HepG2 (cell line): ENCODE data around the gene FOSB. TPM values are rescaled to one million over a fixed set of nuclear protein-coding genes. Genes with fewer than 3 reads are reported as not detected.

Experiments used
- BCL6 ChIP-seq: IDR thresholded peaks from 2 replicates; pipeline ENCODE4 v1.6.1; 2016; ENCODE audit warnings: missing genetic modification reagents, missing compliant biosample characterization
- CEBPB ChIP-seq: IDR thresholded peaks from 2 replicates; pipeline ENCODE4 v1.6.1; 2011; ENCODE audit warnings: low read depth, low read length, improper control_type of control experiment, borderline replicate concordance
- FOXK2 ChIP-seq: fragments of 450-650 bp; IDR thresholded peaks from 2 replicates; pipeline ENCODE4 v1.6.1; 2016
- HHEX ChIP-seq: IDR thresholded peaks from 2 replicates; pipeline ENCODE4 v1.6.1; 2016; ENCODE audit warnings: control low read depth
- JUNB ChIP-seq: sonication (generic); formaldehyde crosslinking; IDR thresholded peaks from 2 replicates; pipeline ENCODE4 v1.8.0; 2022; ENCODE audit warnings: missing genetic modification reagents, mild to moderate bottlenecking, borderline replicate concordance
- KLF16 ChIP-seq, 2 experiments: sonication (generic) in 1 of 2; formaldehyde crosslinking in 1 of 2; IDR thresholded peaks; 2 replicates each; pipeline versions ENCODE4 v1.6.1 to v1.8.0; 2016 to 2023; ENCODE audit warnings: missing genetic modification reagents in 2 of 2, missing compliant biosample characterization in 1 of 2
- MTF1 ChIP-seq: sonication (generic); formaldehyde crosslinking; IDR thresholded peaks from 2 replicates; pipeline ENCODE4 v1.5.0; 2020; ENCODE audit warnings: missing genetic modification reagents
- NR2F6 ChIP-seq, 2 experiments: IDR thresholded peaks; 2 replicates each; pipeline ENCODE4 v1.6.1; 2016; ENCODE audit warnings: antibody characterized with exemption in 1 of 2, mild to moderate bottlenecking in 1 of 2
- ONECUT2 ChIP-seq: sonication (generic); formaldehyde crosslinking; IDR thresholded peaks from 2 replicates; pipeline ENCODE4 v1.4.0; 2020; ENCODE audit warnings: missing genetic modification reagents
- PCBP1 ChIP-seq: fragments of 200-400 bp; formaldehyde crosslinking; IDR thresholded peaks from 2 replicates; pipeline ENCODE4 v1.6.1; 2017; ENCODE audit warnings: mild to moderate bottlenecking, low read depth, low read length, borderline replicate concordance
- REL ChIP-seq: sonication (generic); formaldehyde crosslinking; conservative IDR thresholded peaks from 2 replicates; pipeline ENCODE4 v1.8.0; 2022; ENCODE audit warnings: mild to moderate bottlenecking, missing genetic modification reagents, moderate library complexity
- SKI ChIP-seq: fragments of 450-650 bp; IDR thresholded peaks from one replicate; pipeline ENCODE4 v1.6.1; 2018; ENCODE audit warnings: mild to moderate bottlenecking; ENCODE audit not compliant: partially characterized antibody
- YEATS4 ChIP-seq: sonication (generic); formaldehyde crosslinking; IDR thresholded peaks from 2 replicates; pipeline ENCODE4 v1.4.0; 2020; ENCODE audit warnings: missing genetic modification reagents, borderline replicate concordance
- ZBTB3 ChIP-seq: sonication (generic); formaldehyde crosslinking; IDR thresholded peaks from 2 replicates; pipeline ENCODE4 v1.4.0; 2020; ENCODE audit warnings: low read depth, mild to moderate bottlenecking, moderate library complexity, missing genetic modification reagents, borderline replicate concordance
- ZKSCAN1 ChIP-seq: fragments of 150-350 bp; IDR thresholded peaks from 2 replicates; pipeline ENCODE4 v1.6.1; 2014; ENCODE audit warnings: low read length
- ZNF629 ChIP-seq: sonication (generic); formaldehyde crosslinking; conservative IDR thresholded peaks from 2 replicates; pipeline ENCODE4 v1.5.0; 2020; ENCODE audit warnings: missing genetic modification reagents
- polyA plus RNA-seq, 8 experiments: library from polyadenylated mRNA; depleted of rRNA in 3 of 8; stranded (reverse) in 7 of 8; unstranded in 1 of 8; fragments of >200 nt; fragmentation: Illumina TruSeq in 4 of 8; extraction: Trizol in 4 of 8; gene quantifications; 2 replicates each; pipeline versions ENCODE4 v1.2.1 to v1.2.3, GENCODE V29; 2011 to 2016; ENCODE audit warnings: low read depth in 4 of 8, missing spikeins in 1 of 8, mixed read lengths in 1 of 8; ENCODE audit not compliant: insufficient read depth in 1 of 8
- total RNA-seq, 5 experiments: library from RNA; depleted of rRNA; stranded (reverse); fragments of >200 nt; fragmentation: Illumina TruSeq; extraction: Trizol; gene quantifications; 2 replicates each; pipeline ENCODE4 v1.2.3, GENCODE V29; 2016; ENCODE audit warnings: low read depth in 1 of 5
- TF ChIP-seq, protein P1 (sequence below): sonication (generic); formaldehyde crosslinking; IDR thresholded peaks from 2 replicates; pipeline ENCODE4 v1.4.0; 2020; ENCODE audit warnings: missing genetic modification reagents
- TF ChIP-seq, protein P2 (sequence below): sonication (generic); formaldehyde crosslinking; IDR thresholded peaks from 2 replicates; pipeline ENCODE4 v1.4.0; 2020; ENCODE audit warnings: missing genetic modification reagents
- TF ChIP-seq, protein P3 (sequence below), 2 experiments: sonication (generic) in 1 of 2; formaldehyde crosslinking in 1 of 2; IDR thresholded peaks; 2 replicates each; pipeline versions ENCODE4 v1.4.0 to v1.6.1; 2018 to 2020; ENCODE audit warnings: missing genetic modification reagents in 2 of 2, borderline replicate concordance in 1 of 2, low read depth in 1 of 2, mild to moderate bottlenecking in 1 of 2, missing biosample characterization in 1 of 2
- TF ChIP-seq, protein P4 (sequence below): sonication (generic); formaldehyde crosslinking; IDR thresholded peaks from 2 replicates; pipeline ENCODE4 v1.5.0; 2020; ENCODE audit warnings: missing genetic modification reagents
- TF ChIP-seq, protein P5 (sequence below): sonication (generic); formaldehyde crosslinking; IDR thresholded peaks from 2 replicates; pipeline ENCODE4 v1.4.0; 2020; ENCODE audit warnings: missing genetic modification reagents; ENCODE audit errors: not compliant biosample characterization

The FOSB gene
- total and polyA plus RNA-seq, 2 of the 13 experiments (the other 11 are each of a cell fraction or from before 2014, with no cell fraction given), result 2.8 to 6.0 TPM

DNA sequence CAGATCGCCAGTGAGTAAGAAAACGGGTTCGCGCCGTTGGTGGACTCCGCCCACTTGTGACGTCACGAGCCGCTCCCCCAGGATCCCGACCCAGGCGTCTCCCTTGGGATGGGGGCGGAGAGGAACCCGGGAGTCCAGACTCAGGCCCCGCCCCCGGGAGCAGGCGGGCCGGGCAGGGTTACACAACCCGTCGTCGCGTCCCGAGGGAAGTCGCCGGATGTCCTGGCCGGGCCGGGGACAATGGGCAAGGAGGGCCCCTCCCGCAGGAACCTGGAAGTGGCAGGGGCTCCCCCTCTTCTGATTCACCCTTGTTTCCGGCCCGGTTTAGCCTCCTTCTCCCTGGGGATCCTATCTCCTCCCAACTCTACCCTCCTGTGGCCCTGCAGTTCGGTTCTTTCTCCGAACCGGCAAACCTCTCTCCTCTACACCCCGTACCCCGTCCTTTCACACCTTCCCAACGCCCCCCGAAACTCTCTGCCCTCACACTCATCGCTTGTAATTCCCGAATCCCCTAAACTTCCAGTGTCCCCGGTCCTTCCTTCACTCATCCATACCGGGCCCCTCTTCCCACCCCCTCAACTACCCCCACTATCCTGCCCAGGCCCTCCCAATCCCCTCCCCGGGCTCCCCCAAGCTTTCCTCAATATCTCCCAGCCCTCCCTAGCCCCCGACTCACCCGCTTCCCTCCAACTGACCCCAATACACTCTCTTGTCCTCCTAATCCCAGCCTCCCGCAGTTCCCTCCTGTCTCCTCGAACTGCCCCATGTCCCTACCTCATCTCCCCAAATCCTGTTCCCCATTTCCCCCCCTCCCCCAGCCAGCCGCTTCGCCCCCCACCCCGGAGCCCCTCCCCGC lies 24.1 kb upstream of the FOSB start (continued):
- TF ChIP-seq ZKSCAN1 (no peak), NR2F6 (IDR thresholded peaks at IDR 0.05) (no peak; the same call in 1 of the 2 replicates), NR2F6 (CRISPR knock-in tag; IDR thresholded peaks at IDR 0.05) (peak; percentile 66; the same call in 1 of the 2 replicates), REL (CRISPR knock-in tag) (0 out of 2 replicates have a peak, but pooled peaks have one; percentile 37), ZBTB3 (no peak), YEATS4 (no peak), CEBPB (peak; percentile 94), PCBP1 (0 out of 2 replicates have a peak, but pooled peaks have one; percentile 38), ONECUT2 (CRISPR knock-in tag) (no peak), MTF1 (CRISPR knock-in tag) (no peak), HHEX (CRISPR knock-in tag) (no peak), FOXK2 (no peak), BCL6 (CRISPR knock-in tag) (peak; percentile 70), ZNF629 (CRISPR knock-in tag) (0 out of 2 replicates have a peak, but pooled peaks have one; percentile 22), KLF16 (CRISPR knock-in tag; IDR thresholded peaks at IDR 0.05) (peak in 1 of 2 experiments; percentile 77; a peak in 2 of 4 replicates), SKI (peak; percentile 90), JUNB (no peak)
- TF ChIP-seq, protein P1, sequence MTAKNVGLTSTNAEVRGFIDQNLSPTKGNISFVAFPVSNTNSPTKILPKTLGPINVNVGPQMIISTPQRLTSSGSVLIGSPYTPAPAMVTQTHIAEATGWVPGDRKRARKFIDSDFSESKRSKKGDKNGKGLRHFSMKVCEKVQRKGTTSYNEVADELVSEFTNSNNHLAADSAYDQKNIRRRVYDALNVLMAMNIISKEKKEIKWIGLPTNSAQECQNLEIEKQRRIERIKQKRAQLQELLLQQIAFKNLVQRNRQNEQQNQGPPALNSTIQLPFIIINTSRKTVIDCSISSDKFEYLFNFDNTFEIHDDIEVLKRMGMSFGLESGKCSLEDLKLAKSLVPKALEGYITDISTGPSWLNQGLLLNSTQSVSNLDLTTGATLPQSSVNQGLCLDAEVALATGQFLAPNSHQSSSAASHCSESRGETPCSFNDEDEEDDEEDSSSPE (CRISPR knock-in tag), result peak; percentile 65; the same call in 1 of the 2 replicates
- TF ChIP-seq, protein P2, sequence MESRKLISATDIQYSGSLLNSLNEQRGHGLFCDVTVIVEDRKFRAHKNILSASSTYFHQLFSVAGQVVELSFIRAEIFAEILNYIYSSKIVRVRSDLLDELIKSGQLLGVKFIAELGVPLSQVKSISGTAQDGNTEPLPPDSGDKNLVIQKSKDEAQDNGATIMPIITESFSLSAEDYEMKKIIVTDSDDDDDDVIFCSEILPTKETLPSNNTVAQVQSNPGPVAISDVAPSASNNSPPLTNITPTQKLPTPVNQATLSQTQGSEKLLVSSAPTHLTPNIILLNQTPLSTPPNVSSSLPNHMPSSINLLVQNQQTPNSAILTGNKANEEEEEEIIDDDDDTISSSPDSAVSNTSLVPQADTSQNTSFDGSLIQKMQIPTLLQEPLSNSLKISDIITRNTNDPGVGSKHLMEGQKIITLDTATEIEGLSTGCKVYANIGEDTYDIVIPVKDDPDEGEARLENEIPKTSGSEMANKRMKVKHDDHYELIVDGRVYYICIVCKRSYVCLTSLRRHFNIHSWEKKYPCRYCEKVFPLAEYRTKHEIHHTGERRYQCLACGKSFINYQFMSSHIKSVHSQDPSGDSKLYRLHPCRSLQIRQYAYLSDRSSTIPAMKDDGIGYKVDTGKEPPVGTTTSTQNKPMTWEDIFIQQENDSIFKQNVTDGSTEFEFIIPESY (CRISPR knock-in tag), result no peak
- TF ChIP-seq, protein P3, sequence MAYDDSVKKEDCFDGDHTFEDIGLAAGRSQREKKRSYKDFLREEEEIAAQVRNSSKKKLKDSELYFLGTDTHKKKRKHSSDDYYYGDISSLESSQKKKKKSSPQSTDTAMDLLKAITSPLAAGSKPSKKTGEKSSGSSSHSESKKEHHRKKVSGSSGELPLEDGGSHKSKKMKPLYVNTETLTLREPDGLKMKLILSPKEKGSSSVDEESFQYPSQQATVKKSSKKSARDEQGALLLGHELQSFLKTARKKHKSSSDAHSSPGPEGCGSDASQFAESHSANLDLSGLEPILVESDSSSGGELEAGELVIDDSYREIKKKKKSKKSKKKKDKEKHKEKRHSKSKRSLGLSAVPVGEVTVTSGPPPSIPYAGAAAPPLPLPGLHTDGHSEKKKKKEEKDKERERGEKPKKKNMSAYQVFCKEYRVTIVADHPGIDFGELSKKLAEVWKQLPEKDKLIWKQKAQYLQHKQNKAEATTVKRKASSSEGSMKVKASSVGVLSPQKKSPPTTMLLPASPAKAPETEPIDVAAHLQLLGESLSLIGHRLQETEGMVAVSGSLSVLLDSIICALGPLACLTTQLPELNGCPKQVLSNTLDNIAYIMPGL (CRISPR knock-in tag; IDR thresholded peaks at IDR 0.05; ENCODE audit: borderline replicate concordance in 1 of 2, low read depth in 1 of 2), result peak in 1 of 2 experiments; percentile 74; a peak in 2 of 4 replicates
- TF ChIP-seq, protein P4, sequence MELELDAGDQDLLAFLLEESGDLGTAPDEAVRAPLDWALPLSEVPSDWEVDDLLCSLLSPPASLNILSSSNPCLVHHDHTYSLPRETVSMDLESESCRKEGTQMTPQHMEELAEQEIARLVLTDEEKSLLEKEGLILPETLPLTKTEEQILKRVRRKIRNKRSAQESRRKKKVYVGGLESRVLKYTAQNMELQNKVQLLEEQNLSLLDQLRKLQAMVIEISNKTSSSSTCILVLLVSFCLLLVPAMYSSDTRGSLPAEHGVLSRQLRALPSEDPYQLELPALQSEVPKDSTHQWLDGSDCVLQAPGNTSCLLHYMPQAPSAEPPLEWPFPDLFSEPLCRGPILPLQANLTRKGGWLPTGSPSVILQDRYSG, result no peak
- TF ChIP-seq, protein P5, sequence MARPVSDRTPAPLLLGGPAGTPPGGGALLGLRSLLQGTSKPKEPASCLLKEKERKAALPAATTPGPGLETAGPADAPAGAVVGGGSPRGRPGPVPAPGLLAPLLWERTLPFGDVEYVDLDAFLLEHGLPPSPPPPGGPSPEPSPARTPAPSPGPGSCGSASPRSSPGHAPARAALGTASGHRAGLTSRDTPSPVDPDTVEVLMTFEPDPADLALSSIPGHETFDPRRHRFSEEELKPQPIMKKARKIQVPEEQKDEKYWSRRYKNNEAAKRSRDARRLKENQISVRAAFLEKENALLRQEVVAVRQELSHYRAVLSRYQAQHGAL, result no peak
